NK-92 (cell line): ENCODE data around the gene TEX29.

Experiments
- DNase-seq: peaks from one replicate; lab custom pipeline; 2025; ENCODE audit not compliant: unreplicated experiment; lab: John Stamatoyannopoulos, UW

TEX29 gene

GRCh38 chr13:111339366-111340143 lies 19.1 kb downstream of the TEX29 start:
- no peak for DNase-seq

- DNase-seq, result no peak
Measured at GRCh38 chr13:111341886-111342285, 21.4 kb downstream of the TEX29 start.

- DNase-seq, result no peak
Measured at GRCh38 chr13:111342721-111343120, 22.3 kb downstream of the TEX29 start.

GRCh38 chr13:111343186-111343805 lies 22.9 kb downstream of the TEX29 start:
- DNase-seq, result no peak

GRCh38 chr13:111344471-111345191 lies 24.2 kb downstream of the TEX29 start:
- no peak for DNase-seq

GRCh38 chr13:111345682-111346081 lies 25.2 kb downstream of the TEX29 start:
- no peak for DNase-seq

- no peak for DNase-seq
Measured at GRCh38 chr13:111346101-111346680, 25.7 kb downstream of the TEX29 start.

GRCh38 chr13:111347438-111347837 lies 27.0 kb downstream of the TEX29 start:
- no peak for DNase-seq

GRCh38 chr13:111353508-111353907 lies 33.1 kb downstream of the TEX29 start:
- no peak for DNase-seq

GRCh38 chr13:111354789-111355188 lies 34.3 kb downstream of the TEX29 start:
- DNase-seq, result no peak

- no peak for DNase-seq
Measured at GRCh38 chr13:111356795-111357194, 36.4 kb downstream of the TEX29 start.

GRCh38 chr13:111359237-111359915 lies 38.9 kb downstream of the TEX29 start:
- no peak for DNase-seq

GRCh38 chr13:111359930-111360329 lies 39.5 kb downstream of the TEX29 start:
- no peak for DNase-seq

- DNase-seq, result no peak
Measured at GRCh38 chr13:111360452-111360851, 40.0 kb downstream of the TEX29 start.

GRCh38 chr13:111361046-111361872 lies 40.8 kb downstream of the TEX29 start:
- DNase-seq, result no peak

- no peak for DNase-seq
Measured at GRCh38 chr13:111361873-111362648, 41.6 kb downstream of the TEX29 start.

- no peak for DNase-seq
Measured at GRCh38 chr13:111363121-111363520, 42.7 kb downstream of the TEX29 start.

- no peak for DNase-seq
Measured at GRCh38 chr13:111363591-111363990, 43.1 kb downstream of the TEX29 start.
